OCI-LY3 (cell line): Measurements from ENCODE around the gene MAPKAPK2.

Experiments
- EZH2phosphoT487 ChIP-seq: fragments of 200-600 bp; shearing (Covaris generic); IDR thresholded peaks from 2 replicates; pipeline ENCODE4 v1.6.1; 2018; ENCODE audit warnings: antibody characterized with exemption, mixed run types, low read depth
- TF ChIP-seq, protein P1 (sequence below): fragments of 200-600, 300-600 bp; sonication (generic); IDR thresholded peaks from 2 replicates; pipeline ENCODE4 v1.5.1; 2014; ENCODE audit warnings: antibody characterized with exemption, low read length, low read depth

DNA sequence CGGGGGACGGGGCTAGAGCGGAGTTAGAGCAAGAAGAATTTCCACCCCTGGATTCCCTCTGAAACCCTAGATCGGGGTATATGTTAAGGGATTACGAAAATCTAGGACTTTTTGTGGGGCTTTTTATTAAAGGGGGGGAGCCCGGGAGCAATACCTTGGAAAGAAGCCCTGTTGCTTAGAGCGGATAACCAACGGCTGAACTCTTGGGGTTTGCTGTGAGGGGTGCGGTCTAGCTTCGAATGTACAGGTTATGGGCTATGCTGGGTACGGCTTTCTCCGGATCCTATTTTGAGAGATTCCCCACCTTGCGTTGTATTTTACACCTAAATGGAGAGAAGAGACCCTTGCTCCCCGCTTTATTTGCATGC lies 48.7 kb upstream of the MAPKAPK2 start:
- TF ChIP-seq, protein P1, sequence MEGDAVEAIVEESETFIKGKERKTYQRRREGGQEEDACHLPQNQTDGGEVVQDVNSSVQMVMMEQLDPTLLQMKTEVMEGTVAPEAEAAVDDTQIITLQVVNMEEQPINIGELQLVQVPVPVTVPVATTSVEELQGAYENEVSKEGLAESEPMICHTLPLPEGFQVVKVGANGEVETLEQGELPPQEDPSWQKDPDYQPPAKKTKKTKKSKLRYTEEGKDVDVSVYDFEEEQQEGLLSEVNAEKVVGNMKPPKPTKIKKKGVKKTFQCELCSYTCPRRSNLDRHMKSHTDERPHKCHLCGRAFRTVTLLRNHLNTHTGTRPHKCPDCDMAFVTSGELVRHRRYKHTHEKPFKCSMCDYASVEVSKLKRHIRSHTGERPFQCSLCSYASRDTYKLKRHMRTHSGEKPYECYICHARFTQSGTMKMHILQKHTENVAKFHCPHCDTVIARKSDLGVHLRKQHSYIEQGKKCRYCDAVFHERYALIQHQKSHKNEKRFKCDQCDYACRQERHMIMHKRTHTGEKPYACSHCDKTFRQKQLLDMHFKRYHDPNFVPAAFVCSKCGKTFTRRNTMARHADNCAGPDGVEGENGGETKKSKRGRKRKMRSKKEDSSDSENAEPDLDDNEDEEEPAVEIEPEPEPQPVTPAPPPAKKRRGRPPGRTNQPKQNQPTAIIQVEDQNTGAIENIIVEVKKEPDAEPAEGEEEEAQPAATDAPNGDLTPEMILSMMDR, result no peak
- TF ChIP-seq EZH2phosphoT487, result no peak
